GM19452 (cell line): Measurements from ENCODE around the gene ALDH4A1.
"Not testable (repeated sequence)": the region's sequence is repeated elsewhere in the genome, so short reads cannot be mapped to it uniquely, and the experiment has no call there.

Experiments
- ATAC-seq: cut with Tn5 transposase; IDR thresholded peaks from one replicate; pipeline ENCODE4 v1.9.1; 2021; ENCODE audit not compliant: unreplicated experiment

The ALDH4A1 gene

DNA sequence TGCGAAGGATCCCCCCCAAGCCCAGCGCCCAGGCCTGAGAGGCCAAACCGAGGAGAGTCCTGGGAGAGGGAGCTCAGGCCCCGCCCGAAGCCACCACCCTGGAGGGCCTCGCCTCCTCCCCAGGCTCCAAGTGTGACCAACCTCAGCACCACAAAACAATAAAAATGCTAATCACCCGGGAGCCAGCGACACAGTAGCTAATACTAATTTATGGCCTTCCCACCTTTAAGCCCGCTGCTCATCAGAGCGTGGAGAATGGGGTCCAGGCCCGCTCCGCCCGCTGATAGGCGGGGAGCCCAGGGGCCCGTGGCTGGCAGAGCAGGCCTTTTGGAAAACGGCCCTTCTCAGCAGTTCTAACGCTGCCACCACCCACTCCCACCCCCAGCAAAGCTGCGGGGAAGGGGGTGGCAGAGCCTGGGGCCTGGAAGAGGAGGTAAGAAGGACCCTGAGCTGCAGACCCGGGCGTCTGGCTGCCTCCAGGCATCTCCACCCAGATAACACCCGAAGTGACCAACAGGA, 22.5 kb downstream of the ALDH4A1 start:
- ATAC-seq, result no peak

DNA sequence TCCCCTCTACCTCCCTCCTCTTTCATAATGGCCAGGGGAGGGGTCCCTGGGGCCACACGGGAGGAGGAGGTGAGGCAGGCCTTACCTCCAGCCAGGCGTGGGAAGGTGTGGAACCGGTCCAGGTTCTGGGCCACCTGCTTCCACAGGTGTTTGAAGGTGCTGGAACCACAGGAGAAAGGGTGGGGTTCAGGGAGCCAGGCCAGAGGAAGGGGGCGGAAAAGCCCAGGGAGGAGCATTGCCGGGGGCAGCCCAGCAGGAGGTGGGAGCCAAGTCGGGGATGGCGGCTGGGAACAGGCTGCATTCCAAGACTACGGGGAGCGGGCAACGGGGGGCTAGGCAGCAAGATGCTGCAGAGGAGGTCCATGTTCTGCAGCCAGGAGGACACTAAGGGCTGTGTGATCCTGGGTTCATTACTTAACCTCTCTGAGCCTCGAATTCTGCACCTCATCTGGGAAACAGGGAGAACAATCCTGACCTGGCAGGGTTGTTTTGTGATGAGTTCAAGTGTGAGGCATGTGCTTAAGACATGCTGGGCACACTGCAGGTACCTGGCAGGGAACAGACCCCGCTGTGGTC, 23.1 kb downstream of the ALDH4A1 start:
- no peak for ATAC-seq

DNA sequence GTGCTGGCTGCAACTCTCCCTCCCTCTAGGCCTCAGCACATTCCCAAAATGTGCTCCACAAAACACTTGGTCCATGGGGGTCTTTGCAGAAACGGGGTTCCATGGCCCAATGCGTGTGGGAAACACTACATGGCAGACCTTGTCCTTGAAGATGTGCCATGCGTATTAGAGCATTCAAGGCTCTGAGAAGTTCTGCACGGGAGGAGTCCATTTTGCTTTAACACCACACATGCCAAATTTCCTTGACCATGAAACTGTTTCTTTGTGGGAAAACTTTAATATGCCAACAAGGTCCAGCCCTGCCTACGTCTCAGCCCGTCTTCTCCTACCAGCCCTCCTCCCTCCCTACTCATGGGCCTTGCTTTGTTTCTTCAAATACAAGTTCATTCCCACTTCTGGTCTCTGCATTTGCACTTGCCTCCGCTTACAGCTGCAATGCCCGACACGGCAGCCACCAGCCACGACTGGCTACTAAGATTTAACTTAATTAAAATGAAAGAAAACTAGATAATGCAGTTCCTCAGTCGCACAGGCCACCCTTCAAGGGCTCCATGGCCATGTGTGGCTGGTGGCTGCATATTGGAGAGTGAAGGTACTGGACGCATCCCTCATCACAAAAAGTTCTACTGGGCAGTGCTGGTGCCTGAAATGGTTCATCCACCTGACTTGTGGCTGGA, 23.7 kb downstream of the ALDH4A1 start:
- ATAC-seq, result no peak

DNA sequence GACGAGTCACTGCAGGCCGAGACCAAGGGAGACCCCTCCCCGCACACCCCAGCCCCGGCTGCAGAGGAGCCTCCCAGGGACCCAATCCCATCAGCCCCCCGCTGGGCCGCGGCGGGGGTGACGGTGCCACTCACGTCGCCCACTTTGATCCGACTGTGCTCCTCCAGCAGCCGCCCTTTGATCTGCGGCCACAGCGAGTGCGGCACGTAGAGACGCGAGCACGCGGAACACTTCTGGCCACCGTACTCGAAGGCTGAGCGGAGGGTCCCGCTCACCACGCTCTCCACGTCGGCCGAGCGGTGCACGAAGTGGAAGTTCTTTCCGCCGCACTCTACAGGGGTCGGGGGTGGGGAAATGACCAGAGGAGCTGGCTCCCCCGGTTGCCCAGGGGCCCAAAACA, 25.1 kb downstream of the ALDH4A1 start:
- ATAC-seq, result no peak

DNA sequence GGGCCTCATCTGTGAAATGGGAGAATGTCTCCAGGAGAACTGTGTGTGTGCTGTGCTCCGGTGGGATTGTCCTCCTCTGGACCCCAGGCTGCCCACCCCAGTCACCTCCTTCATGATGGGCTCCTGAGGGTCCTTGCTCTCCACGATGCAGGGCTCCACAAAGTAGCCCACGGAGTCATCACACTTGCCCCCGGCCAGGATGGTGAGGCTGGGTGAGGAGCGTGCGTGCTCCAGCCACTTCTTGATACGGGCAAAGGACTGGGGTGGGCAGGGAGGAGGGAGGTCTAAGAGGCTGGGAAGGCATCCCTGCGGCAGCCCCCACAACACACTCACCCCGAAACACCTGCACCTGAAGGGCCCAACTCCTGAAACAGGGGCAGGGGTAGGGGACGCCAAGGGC, 26.1 kb downstream of the ALDH4A1 start:
- no peak for ATAC-seq

DNA sequence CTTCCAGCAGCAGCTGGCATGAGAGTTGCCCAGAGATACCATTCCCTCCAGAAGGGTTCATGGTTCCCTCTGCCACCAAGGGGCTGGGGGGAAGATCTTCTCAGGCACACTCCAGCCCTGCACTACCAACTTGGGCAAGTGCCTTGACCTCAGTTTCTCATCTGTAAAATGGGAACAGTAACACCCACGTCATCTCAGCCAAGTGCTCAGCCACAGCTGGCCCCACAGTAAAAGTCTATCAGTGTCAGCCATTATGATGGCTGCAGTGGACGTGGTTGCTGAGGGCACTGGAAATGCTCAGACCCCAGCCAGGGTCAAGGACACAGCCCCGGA, 26.6 kb downstream of the ALDH4A1 start:
- ATAC-seq, result no peak

DNA sequence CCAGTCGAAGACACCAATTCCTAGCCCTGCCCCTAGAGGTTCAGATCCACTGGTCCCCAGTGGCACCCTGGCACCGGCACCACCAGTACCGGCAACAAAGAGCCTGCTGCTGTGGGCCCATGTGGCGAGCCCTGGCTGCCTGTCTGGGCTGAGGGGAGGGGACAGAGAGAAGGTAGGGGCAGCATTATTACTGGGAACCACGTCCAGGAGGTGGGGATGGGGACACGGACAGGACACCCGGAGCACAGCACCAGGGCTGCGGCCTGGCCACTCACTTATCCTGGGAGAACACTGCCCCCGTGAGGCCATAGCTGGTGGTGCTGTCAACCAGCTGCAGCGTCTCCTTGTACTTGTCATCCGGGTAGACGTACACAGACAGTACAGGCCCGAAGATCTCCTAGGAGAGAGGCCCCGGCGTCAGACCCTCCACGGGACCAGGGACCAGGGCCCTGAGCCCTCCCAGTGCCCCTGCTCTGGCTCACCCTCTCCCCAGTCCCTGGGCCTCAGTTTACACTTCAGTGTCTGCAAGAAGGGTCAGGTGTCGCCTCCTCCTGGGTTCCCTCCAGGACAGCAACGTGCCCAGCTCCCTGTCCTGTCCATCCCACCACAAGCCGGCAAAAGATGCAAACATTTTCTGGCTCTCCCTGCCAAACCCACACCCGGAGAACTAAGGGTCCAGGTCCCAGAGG, 27.1 kb downstream of the ALDH4A1 start:
- ATAC-seq, result no peak

DNA sequence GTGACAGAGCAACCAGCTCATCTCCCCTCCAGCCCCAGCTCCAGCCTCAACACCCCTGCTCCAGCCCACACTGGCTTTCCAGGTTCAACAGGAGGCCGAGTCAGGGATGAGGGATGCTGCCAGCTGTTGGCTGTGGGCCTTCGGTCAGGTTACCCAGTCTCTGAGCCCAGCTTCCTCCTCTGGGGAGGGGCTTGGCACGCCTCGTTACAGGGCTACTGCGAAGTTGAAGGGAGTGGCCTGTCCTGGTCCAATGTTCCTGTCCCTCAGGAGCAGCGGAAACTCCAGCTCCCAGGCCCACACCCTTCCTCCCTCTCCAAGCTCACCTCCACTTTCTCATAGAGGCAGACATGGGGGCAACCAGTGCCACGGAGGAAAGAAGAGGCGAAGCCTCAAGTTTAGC, 27.8 kb downstream of the ALDH4A1 start:
- ATAC-seq, result no peak

DNA sequence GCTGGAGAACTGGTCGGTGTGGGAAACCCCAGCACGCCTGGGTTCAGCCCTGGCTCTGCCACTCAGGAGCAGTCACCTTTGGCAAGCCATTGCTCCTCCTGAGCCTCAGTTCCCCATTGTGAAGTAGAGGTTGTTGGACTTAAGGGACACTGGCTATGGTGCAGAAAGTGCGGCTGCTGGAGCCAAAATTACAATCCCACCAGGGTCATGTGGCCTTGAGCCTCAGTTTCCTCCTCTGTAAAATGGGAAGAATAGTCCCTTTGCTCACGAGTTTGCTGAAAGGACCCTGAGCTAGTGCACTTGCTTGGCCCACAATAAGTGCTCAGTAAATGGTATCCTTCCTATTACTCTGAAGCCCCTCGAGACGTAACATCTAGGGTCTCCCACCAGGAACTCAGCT, 28.3 kb downstream of the ALDH4A1 start:
- no peak for ATAC-seq

DNA sequence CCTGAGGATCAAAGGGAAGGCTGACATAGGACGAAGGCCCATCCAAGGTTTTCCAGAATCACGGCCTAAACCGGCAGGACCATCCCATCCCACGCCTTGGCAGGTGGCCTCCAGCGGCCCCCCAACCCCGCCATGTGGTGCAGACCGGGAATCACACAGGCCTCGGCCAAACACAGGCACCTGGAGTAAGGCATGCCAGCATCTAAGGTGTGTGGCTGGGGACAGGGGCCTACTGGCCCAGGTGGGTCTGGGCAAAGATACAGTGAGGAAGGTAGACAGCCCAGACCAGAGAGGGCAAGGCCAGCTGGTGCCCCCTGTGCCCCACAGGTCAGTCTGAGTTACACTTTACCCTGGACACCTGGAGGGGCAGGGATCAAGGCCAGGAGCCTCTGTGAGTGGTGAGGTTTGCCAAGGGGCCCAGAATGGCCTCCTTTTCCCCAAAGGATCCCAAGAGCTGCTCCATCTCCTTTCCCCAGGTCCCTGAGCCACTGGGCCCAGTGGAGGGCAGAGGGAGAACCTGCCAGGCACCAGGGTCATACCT, 30.2 kb downstream of the ALDH4A1 start:
- no peak for ATAC-seq

DNA sequence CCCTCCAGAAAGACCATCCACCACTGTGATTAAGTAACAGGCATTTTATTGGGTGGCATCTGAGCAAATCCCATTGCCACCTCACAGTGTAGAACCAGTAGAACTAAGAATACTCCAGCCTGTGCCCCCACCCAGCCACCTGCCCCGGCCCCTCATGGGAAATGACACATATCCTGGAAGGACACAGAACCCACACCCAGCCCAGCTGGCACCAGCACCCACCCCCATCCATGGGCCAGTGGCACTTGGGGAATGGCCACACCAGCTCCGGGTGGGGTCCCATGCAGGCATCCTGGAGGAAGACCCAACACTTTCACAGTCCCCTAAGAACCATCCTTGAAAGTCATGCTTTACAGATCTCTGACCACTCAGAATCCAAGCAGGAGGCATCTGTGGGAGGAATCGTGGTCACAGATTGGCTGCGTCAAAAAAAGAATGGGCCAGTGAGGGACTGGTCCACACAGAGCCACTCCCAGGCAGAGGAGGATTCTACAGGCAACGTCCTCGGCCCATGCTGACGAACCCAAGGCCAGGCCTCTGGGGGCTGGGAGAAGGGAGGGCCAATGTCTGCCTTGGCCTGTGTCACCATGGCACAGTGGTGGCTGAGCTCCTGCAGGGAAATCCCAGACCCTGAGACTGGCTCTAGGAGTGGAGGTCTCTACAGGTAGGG, 30.8 kb downstream of the ALDH4A1 start:
- no peak for ATAC-seq

DNA sequence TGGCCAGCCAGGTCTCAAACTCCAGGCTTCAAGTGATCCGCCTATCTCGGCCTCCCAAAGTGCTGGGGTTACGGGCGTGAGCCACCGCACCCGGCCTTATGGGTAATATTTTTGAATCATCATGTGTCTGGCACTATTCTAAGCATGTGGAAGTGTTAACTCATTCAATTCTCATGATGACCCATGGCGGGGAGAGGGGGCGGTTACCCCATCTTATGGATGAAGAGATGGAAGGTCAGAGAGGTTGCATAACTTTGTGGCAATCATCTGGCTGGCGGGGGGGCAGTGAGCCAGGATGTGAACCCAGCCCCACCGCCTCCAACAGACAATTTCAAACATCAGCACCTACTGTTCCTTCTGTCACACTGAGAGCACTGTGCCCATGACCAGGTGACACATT, 31.4 kb downstream of the ALDH4A1 start:
- ATAC-seq, result no peak

DNA sequence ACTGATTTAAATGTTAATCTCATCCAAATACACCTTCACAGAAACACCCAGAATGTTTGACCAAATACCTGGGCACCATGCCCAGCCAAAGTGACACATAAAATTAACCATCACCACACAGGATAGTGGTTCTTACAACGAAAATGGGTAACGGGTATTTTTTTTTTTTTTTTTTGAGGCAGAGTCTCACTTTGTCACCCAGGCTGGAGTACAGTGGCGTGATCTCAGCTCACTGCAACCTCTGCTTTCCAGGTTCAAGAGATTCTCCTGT, 31.8 kb downstream of the ALDH4A1 start:
- not testable (repeated sequence) for ATAC-seq

DNA sequence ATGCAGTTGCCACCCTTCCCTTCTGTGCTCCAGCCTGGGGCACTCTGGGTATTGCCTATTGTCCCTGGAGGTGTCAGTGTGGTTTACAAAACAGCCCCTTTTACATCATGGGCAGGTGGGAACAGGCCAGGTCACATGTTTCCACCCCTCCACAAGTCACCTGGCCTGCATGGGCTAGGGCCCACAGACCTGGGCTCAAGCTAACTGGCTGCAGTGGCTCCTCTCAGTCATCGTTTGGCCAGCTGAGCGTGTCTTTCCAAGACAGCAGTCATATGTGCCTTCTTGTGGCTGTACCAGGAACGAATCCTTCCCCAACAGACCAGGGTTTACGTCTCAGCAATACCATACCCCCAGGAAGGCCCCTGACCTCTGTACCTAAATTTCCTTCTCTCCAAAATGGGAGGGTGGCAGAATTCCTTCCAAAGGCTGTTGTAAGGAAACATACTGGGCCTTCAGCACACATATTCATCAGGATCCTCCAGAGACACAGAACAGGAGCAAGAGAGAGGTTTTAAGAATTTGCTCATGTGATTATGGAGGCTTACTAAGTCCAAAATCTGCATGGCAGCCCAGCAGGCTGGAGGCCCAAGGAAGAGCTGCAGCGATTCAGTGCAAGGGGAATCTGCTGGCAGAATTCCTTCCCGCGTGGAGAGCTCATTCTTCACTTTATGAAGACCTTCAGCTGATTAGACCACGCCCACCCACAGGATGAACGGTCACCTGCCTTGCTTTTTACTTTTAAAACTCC, 32.3 kb downstream of the ALDH4A1 start:
- ATAC-seq, result no peak

DNA sequence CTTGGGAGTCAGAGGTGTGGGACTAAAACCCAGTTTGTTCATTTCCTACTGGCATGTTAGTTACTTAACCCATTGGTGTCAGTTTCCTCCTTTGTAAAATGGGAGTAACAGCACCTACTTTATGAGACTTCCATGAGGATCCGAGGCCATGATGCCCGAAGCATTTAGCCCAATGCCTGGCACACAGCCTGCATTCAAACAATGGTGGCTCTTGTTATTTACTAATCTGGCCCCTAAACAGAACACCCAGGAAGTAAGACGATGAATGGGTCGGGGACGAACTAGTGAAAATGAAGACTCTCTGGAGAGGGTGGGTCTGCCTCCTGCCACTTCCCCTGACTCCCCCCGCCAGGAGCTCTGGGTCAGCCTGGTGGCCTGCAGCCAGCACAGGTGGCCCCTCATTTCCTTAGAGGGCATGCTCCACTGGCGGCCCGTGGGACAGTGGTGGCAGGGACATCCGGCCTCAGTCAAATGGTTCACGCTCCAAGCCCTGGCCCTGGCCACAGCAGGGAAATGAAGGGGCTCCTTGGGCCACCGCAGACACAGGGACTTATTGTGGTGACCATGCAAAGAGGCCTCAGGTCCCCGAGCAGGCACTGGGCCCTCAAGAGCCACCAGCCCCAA, 33.4 kb downstream of the ALDH4A1 start:
- ATAC-seq, result no peak

DNA sequence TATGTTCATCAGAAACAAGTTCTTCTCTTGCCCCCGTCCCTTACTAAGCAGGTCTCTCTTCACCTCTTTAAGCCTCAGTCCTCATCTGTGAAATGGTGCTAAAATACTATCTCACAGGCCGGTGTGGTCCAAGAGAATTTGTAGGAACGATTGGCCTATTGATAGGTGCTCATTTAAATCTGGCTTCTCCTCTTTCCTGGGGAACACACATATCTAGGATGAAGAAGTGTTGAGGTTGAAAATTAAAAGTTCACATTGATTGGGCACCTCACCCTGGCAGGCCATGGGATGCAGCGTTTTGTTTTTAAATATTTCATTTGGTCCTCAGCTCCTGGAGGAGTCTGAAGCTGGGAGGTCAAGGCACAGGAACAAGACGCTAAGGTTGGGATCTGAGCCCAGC, 34.0 kb downstream of the ALDH4A1 start:
- ATAC-seq, result no peak

DNA sequence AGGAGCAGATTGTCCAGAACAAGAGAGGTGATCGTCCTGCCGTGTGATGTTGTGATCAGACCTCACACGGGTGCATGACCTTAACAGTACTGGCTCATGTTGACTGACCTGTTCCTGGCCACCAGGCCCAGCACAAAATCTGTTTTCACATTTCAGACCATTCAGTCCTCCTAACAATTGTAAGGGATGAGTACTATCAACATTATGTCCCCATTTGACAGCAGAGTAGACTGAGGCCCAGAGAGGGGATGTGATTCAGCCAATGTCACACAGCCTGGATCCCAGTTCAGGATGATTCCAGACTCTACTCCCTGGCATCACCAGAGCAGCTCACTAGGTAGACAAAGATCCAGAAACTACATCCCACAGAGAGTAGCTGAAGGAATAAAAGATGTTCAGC, 35.5 kb downstream of the ALDH4A1 start:
- ATAC-seq, result no peak

DNA sequence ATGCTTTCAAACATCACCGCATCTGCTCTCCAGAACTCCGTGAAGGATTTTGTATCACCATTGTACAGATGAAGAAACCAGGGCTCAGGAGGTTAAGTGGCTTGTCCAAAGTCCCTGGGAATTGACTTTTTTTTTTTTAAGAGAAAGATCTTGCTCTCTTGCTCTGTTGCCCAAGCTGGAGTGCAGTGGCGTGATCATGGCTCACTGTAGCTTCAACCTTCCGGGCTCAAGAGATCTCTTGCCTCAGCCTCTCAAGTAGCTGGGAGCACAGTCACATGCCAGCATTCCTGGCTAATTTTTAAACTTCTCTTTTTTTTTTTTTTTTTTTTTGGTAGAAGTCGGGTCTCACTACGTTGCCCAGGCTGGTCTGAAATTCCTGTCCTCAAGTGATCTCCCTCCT, 36.0 kb downstream of the ALDH4A1 start:
- ATAC-seq, result no peak

DNA sequence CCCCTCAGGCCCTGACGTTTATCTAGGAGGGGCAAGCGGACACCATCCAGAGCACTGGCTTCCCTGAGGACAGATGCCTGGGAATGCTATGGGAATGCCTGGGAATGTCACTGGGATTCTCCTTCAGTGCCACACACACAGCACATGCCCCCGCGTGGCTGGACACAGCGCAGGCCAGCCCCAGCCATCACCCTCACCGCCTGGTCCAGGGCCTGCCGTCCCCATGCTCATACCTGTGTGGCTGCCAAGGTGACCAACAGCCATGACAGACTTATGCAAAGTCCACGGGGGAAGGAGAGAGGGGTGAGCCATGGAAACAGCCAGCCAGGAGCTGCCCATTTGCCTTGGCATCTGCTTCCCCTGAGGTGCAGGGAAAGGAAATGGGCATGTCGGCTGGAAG, 37.2 kb downstream of the ALDH4A1 start:
- no peak for ATAC-seq

DNA sequence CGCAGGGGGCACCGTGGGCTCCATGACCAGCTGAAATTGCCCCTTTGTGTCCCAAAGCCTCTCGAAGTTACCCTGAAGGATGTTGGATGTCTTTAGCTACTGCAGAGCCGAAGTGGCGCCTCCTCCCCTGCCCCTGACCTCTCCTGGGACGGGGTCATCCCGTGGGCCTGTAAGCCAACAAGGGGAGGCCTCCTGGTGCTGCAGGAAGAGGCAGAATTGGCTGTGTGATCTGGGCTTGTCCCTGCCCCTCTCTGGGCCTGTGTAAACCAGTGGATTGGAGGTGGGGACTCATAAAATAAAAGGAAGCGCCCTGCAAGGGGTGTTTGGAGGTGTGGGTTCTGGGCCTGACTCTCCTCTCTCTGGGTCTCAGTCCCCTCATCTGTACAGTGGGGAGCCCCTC, 40.8 kb downstream of the ALDH4A1 start:
- no peak for ATAC-seq

DNA sequence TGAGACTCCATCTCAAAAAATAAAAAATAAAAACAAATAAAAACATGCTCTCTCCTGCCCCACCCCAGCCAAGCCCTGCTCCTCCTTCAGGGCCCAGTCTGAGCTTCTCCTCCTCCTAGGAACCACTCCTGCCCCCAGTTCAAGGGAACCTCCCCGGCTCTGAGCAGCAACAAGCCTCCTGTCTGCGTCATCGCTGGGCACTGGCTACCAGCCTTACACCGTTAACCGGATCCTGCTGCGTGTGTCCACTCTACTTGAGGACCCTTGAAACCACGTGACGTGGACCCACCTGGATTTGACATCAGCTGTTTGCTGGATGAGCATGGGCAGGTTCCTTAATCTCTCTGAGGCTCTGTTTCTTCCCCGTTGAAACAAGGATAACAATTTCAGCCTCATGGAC, 41.3 kb downstream of the ALDH4A1 start:
- no peak for ATAC-seq
